GM12875 (cell line): Measurements from ENCODE around the gene CTNNBL1.

Source experiments
- H3K4me3 ChIP-seq: one replicate; pipeline ENCODE4 v1.5.1; 2011; ENCODE audit warnings: low read depth, low read length, control low read depth
- CTCF ChIP-seq: IDR thresholded peaks from 2 replicates; pipeline ENCODE4 v1.5.1; 2011; ENCODE audit warnings: low read depth, mild to moderate bottlenecking, control low read depth, inconsistent platforms, low read length, moderate library complexity, borderline replicate concordance; ENCODE audit not compliant: insufficient read depth

The CTNNBL1 gene

GRCh38 chr20:37893566-37894241, 199.9 kb downstream of the CTNNBL1 start:
- H3K4me3 ChIP-seq, result no peak overlapping the region
- TF ChIP-seq CTCF, result no peak

- no peak for TF ChIP-seq CTCF
- no peak overlapping the region for H3K4me3 ChIP-seq
These were observed 200.6 kb downstream of the CTNNBL1 start for GRCh38 chr20:37894454-37894853.

GRCh38 chr20:37895166-37895565, 201.3 kb downstream of the CTNNBL1 start:
- no peak overlapping the region for H3K4me3 ChIP-seq
- TF ChIP-seq CTCF, result no peak

GRCh38 chr20:37896932-37897548, 203.2 kb downstream of the CTNNBL1 start:
- peak; percentile 43; the same call in 1 of the 2 replicates for TF ChIP-seq CTCF

GRCh38 chr20:37898233-37899104, 204.6 kb downstream of the CTNNBL1 start:
- H3K4me3 ChIP-seq, result no peak overlapping the region
- TF ChIP-seq CTCF, result no peak

More at GRCh38 chr20:37896932-37897548, 203.2 kb downstream of the CTNNBL1 start:
- H3K4me3 ChIP-seq, result no peak overlapping the region

- no peak overlapping the region for H3K4me3 ChIP-seq
- TF ChIP-seq CTCF, result no peak
These were observed 205.5 kb downstream of the CTNNBL1 start for GRCh38 chr20:37899105-37900045.
